AG09319 (cell line): ENCODE measurements around the gene SMAD5.

ENCODE experiments used
- DNase-seq: peaks from one replicate; pipeline ENCODE4 v3.0.0-alpha.2; 2010; ENCODE audit warnings: low read depth; ENCODE audit errors: extremely low read depth
- TF ChIP-seq, protein P1 (sequence below): IDR thresholded peaks from 2 replicates; pipeline ENCODE4 v1.5.1; 2011; ENCODE audit warnings: low read depth, mild to moderate bottlenecking, inconsistent platforms, low read length, moderate library complexity

Gene SMAD5

DNA sequence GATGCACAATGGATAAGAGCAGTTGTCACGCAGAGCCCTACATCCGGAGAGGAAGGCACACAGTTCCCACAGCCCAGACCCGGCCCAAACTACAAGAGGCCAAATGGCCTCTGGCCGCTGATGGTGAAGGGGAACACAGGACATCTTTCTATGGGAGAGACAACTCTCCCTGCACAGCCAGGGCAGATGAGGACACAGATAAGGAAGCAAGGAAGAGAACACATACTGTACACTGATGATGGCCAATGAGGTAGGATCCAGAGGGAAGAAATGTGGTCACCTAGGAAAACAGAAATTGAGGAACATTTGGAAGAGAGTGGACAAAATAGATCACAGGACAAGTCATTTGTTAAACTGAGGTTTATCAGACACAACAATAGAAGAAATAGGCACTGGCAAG is 88.7 kb downstream of the SMAD5 start:
- no peak for DNase-seq
- TF ChIP-seq, protein P1, sequence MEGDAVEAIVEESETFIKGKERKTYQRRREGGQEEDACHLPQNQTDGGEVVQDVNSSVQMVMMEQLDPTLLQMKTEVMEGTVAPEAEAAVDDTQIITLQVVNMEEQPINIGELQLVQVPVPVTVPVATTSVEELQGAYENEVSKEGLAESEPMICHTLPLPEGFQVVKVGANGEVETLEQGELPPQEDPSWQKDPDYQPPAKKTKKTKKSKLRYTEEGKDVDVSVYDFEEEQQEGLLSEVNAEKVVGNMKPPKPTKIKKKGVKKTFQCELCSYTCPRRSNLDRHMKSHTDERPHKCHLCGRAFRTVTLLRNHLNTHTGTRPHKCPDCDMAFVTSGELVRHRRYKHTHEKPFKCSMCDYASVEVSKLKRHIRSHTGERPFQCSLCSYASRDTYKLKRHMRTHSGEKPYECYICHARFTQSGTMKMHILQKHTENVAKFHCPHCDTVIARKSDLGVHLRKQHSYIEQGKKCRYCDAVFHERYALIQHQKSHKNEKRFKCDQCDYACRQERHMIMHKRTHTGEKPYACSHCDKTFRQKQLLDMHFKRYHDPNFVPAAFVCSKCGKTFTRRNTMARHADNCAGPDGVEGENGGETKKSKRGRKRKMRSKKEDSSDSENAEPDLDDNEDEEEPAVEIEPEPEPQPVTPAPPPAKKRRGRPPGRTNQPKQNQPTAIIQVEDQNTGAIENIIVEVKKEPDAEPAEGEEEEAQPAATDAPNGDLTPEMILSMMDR = no peak

DNA sequence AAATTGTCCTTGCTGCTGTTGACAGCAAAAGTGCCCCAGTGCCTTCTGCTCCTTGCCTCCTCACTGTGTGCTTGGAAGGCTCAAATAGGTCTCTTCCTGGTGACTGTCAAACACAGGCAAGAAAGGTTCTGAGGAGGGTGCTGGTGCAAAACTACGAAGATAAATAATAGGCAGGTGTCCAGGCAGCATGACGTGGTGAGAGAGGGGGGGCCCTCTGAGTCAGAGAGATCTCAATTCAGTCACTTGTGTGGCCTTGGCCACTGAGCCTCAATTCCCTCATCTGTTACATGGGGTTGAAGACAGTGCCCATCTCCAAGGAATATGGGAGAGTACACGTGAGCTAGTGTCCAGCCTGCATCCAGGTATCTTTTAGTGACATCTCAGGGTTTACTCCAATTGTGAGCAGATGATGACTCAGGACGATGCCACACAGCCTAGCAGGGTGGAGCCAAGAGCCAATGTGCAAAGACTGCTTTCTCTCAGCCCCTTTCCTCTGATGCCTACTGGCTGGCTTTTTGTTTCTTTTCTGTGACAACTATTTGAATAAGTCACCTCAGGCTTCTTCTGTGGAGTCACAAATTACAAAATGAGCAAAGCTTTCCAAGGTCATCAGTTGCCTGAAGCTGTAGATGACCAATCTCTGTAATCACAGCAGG is 90.1 kb downstream of the SMAD5 start:
- no peak for DNase-seq
- TF ChIP-seq, protein P1 = no peak

- DNase-seq = no peak
- TF ChIP-seq, protein P1 = no peak
These were observed 93.2 kb downstream of the SMAD5 start for GRCh38 chr5:136225796-136226195.

- no peak for DNase-seq
- TF ChIP-seq, protein P1 = no peak
These were observed 93.8 kb downstream of the SMAD5 start for GRCh38 chr5:136226401-136226800.

DNA sequence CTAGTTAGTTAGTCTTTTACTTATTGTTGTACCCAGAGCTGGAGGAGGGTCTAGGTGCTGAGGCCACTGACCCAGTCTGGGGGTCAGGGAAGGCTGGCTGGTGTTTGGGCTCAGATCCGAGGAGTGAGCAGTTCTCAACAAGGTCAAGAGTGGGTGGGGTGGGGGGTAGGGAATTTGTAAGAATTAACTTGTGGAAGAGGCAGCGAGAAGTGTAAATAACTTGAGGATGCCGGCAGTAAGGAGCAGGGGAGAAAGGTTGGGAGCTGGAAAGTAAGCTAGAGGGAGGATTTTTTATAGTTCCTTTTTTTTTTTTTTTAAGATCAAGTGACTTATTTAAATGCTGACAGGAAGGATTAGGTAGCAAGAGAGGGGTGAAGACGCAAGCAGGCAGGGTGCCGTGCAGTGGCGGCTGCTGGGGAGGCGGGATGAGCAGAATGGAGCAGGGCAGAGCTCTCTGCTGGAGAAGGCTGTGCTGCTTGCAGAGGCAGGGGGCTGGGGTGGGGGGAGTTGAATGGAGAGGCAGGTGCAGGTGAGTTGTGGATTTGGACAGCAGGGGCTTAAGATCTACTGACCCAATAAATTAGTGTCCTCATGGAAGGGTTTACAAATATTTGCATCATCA is 95.6 kb downstream of the SMAD5 start:
- TF ChIP-seq, protein P1 = no peak
- no peak for DNase-seq

DNA sequence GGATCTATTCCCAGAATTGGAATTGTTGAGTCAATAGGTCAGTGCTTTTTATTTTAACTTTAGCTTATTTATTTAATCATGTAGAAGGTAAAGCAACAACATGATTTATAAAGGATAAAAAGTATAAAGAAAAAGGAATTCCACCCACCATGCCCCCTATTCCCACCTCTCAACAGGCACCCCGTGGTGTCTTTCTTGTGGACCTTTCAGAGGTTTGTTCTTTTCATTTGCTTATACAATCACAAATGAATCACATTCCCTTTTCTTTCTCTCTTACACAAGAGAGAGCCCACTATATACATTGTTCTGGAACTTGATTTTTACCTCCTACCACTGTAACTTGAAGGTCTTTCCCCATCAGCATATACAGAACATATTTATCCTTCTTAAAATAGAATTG is 97.5 kb downstream of the SMAD5 start:
- TF ChIP-seq, protein P1 = no peak
- no peak for DNase-seq

DNA sequence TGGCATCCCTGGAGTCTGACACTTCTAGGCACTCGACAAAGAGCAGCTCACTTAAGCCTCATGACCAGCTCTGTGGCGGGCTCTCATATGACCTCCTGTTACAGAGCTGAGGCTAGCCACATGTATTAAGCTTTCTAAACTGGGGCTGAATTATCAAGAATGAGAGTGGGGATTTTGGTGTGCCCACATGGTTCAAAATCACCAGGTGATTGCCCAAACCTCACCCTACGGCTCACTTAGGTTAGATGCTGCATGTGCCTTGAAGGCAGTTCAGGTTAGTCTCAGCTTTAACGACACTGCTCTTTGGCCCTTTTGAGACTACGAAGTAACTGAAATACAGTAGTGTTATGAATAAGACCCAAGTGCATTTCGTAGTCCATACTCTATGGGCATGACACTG is 99.7 kb downstream of the SMAD5 start:
- TF ChIP-seq, protein P1 = no peak
- DNase-seq = no peak
